Smooth muscle cell (in vitro differentiated cells): ENCODE results near the gene KMT2E. TPM values are rescaled to one million over a fixed set of nuclear protein-coding genes. Genes with fewer than 3 reads are reported as not detected.

Source experiments
- DNase-seq: peaks from one replicate; lab custom pipeline; 2025; ENCODE audit not compliant: unreplicated experiment; lab: John Stamatoyannopoulos, UW
- H2AFZ ChIP-seq: fragments of 200-600 bp; sonication (generic); 2 replicates; pipeline ENCODE4 v1.6.0; 2016; ENCODE audit warnings: antibody characterized with exemption, low read depth, mild to moderate bottlenecking
- H3F3A ChIP-seq: fragments of 200-600 bp; sonication (generic); 2 replicates; pipeline ENCODE4 v1.6.0; 2017; ENCODE audit warnings: antibody characterized with exemption, low read depth
- H3K27ac ChIP-seq: fragments of 200-600 bp; sonication (generic); 2 replicates; pipeline ENCODE4 v1.5.1; 2016; ENCODE audit warnings: low read depth, mild to moderate bottlenecking
- H3K27me3 ChIP-seq: fragments of 200-600 bp; sonication (generic); 2 replicates; pipeline ENCODE4 v1.6.1; 2016; ENCODE audit warnings: low read depth, mild to moderate bottlenecking
- H3K36me3 ChIP-seq: fragments of 200-600 bp; sonication (generic); 2 replicates; pipeline ENCODE4 v1.5.1; 2016; ENCODE audit warnings: low read depth
- H3K4me1 ChIP-seq: fragments of 200-600 bp; sonication (generic); 2 replicates; pipeline ENCODE4 v1.5.1; 2016; ENCODE audit warnings: low read depth
- H3K4me2 ChIP-seq: fragments of 200-600 bp; sonication (generic); 2 replicates; pipeline ENCODE4 v1.6.0; 2016; ENCODE audit warnings: mild to moderate bottlenecking
- H3K4me3 ChIP-seq: fragments of 200-600 bp; sonication (generic); 2 replicates; pipeline ENCODE4 v1.5.1; 2016; ENCODE audit warnings: mild to moderate bottlenecking
- H3K79me2 ChIP-seq: fragments of 200-600 bp; sonication (generic); 2 replicates; pipeline ENCODE4 v1.6.0; 2016; ENCODE audit warnings: low read depth, mild to moderate bottlenecking
- H3K9ac ChIP-seq: fragments of 200-600 bp; sonication (generic); 2 replicates; pipeline ENCODE4 v1.6.0; 2016; ENCODE audit warnings: low read depth
- H3K9me3 ChIP-seq: fragments of 200-600 bp; sonication (generic); replicated peaks from 2 replicates; pipeline ENCODE4 v1.5.1; 2016; ENCODE audit warnings: low read depth
- H4K20me1 ChIP-seq: fragments of 200-600 bp; sonication (generic); 2 replicates; pipeline ENCODE4 v1.6.0; 2016; ENCODE audit warnings: low read depth
- WGBS: methylation state at CpG from one replicate; pipeline ENCODE4 v1.1.7; 2016; ENCODE audit warnings: low lambda C conversion rate; 5-methylcytosine and 5-hydroxymethylcytosine counted together
- polyA plus RNA-seq: library from polyadenylated mRNA; unstranded; fragments of >200 nt; fragmentation: Nextera tagmentation; extraction: Ambion mirVana; gene quantifications from 2 replicates; pipeline ENCODE4 v1.2.1, GENCODE V29; 2016
- total RNA-seq: library from RNA; depleted of rRNA; stranded (reverse); fragments of >200 nt; gene quantifications from 2 replicates; pipeline ENCODE4 v1.2.3, GENCODE V29; 2014
- TF ChIP-seq, protein P1 (sequence below): fragments of 200-600 bp; sonication (generic); IDR thresholded peaks from 2 replicates; pipeline ENCODE4 v1.5.1; 2017; ENCODE audit warnings: borderline replicate concordance, mild to moderate bottlenecking, antibody characterized with exemption; ENCODE audit not compliant: insufficient read depth, poor library complexity, severe bottlenecking

KMT2E gene
- total and polyA plus RNA-seq, 2 experiments from 2014 or later: 64.4 to 88.1 TPM

DNA sequence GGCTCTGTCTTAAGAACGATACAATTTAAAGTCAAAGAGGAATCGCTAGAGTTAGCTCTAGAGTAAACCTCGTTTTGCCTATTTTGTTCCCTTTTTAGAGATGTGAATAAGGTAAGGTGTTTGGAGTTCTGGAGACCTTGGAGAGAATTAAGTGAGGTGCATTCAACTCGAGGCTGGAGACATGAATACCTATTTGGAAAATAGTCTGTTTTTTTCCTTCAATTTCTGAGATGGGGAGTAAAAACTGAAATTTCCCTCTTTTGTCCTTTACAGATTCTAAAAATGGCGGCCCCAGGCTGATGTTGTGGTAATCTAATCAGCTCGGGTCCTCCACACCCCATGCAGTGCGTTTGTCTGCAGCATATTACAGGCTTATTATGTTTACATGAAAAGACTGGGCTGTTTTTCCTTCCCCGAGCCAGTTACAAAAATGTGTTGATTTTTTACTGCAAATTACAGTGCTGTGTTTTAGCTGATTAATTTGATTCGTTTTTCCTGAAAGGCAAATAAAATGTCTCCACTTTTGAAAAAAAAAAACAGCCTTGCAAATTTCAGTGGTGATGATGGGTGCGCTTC is 1.5 kb downstream of the KMT2E start:
- TF ChIP-seq, protein P1, sequence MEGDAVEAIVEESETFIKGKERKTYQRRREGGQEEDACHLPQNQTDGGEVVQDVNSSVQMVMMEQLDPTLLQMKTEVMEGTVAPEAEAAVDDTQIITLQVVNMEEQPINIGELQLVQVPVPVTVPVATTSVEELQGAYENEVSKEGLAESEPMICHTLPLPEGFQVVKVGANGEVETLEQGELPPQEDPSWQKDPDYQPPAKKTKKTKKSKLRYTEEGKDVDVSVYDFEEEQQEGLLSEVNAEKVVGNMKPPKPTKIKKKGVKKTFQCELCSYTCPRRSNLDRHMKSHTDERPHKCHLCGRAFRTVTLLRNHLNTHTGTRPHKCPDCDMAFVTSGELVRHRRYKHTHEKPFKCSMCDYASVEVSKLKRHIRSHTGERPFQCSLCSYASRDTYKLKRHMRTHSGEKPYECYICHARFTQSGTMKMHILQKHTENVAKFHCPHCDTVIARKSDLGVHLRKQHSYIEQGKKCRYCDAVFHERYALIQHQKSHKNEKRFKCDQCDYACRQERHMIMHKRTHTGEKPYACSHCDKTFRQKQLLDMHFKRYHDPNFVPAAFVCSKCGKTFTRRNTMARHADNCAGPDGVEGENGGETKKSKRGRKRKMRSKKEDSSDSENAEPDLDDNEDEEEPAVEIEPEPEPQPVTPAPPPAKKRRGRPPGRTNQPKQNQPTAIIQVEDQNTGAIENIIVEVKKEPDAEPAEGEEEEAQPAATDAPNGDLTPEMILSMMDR: no peak
- H3K4me2 ChIP-seq: peak overlapping the region; percentile 97

DNA sequence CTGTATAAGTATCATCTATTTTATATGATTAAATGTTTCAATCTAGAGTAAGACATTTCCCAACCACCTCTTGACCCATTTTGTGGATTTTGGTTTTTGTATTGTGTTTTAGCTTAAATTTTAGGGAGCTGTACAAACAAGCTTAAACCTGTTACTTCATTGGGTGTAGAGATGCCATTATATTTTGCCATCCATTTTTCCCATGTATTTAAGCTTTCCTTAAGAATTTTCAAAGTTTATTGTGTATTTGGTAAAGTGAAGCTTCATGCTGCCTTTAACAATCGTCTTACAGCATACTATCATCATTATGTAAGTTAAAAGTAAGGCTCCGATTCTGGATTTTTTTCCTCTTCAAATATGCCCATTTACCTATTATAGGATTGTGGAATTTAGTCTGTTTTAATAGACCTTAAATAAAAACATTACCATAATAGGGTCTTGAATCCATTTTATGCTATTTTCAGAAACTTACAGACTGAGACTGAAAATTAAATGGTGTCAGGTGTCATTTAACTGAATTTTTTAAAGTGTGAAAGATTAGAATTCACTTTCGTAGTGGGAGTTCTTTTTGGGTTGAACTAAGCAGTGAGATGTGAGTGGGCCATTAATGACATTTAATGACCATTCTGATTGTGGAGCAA is 2.2 kb downstream of the KMT2E start:
- peak overlapping the region; percentile 98 for H3K4me3 ChIP-seq
- TF ChIP-seq, protein P1: no peak
- H4K20me1 ChIP-seq: peaks cover 59% of the 10 kb centered on the region
- 34% methylated on average over 3 of the region's 3 CpGs for WGBS
- H3K36me3 ChIP-seq: no peaks in the 10 kb centered on the region
- H3K27me3 ChIP-seq: no peaks in the 10 kb centered on the region
- H3K9me3 ChIP-seq: no peaks in the 10 kb centered on the region
- peak overlapping the region; percentile 100 for H3K9ac ChIP-seq
- H3K4me1 ChIP-seq: peaks cover 45% of the 10 kb centered on the region
- peak overlapping the region; percentile 97 for H3K4me2 ChIP-seq
- peak overlapping the region; percentile 100 for H3K27ac ChIP-seq
- H2AFZ ChIP-seq: no peak overlapping the region
- peaks cover 9% of the 10 kb centered on the region for H3F3A ChIP-seq
- peaks cover 72% of the 10 kb centered on the region for H3K79me2 ChIP-seq
- DNase-seq: no peak

More for the DNA sequence above, 1.5 kb downstream of the KMT2E start:
- peak overlapping the region; percentile 98 for H3K4me3 ChIP-seq
- H3K4me1 ChIP-seq: peaks cover 39% of the 10 kb centered on the region
- H3K9ac ChIP-seq: peak overlapping the region; percentile 100
- peaks cover 65% of the 10 kb centered on the region for H3K79me2 ChIP-seq
- no peaks in the 10 kb centered on the region for H3K36me3 ChIP-seq
- peak overlapping the region; percentile 100 for H3K27ac ChIP-seq
- peak overlapping the region; percentile 33 for H2AFZ ChIP-seq
- no peaks in the 10 kb centered on the region for H3K9me3 ChIP-seq
- peaks cover 9% of the 10 kb centered on the region for H3F3A ChIP-seq
- no peaks in the 10 kb centered on the region for H3K27me3 ChIP-seq
- DNase-seq: no peak
- H4K20me1 ChIP-seq: peaks cover 52% of the 10 kb centered on the region
- WGBS: 2% methylated on average over 10 of the region's 10 CpGs

DNA sequence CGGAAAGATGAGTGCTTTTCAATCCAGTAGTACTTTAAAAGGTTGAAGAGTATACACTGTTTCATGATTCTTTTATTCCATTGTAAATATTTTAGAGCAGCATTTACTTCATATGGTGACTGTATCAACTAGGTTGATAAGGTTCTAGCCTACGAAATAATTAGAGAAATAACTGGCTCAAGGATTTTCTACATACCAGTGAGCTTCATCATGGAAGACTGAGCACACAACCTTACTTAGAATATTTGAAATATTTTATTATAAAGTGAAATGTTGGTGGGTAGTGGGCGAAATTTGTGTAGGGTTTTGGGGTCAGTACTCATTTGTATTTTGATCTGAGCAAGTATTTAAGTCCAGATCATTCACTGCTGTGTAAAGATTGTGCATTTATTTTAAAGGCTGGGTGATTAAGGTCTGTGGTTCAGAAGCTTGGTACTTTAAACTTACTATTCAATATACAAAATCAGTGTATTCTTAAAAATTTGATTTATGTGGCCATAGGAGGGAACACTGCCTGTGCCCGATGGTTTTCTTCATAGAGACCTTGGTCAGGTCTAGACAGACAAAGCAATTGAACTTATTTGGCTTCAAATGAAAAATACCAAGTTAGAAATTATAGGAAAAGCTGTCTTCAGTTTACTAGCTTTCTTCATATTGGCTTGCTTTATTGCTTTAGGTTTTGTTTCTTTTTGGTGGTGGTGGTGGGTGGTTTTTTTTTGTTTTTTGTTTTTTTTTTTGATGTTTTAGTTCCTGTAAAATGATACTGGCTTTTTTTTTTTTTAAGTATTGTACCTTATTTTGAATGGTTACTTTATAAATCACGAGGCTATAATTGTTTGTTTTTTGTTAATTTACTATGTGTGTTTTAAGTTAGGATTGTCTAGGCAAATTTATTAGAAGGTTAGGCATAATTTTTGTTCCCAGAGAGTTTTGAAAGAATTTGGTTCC is 3.0 kb downstream of the KMT2E start:
- no peak overlapping the region for H2AFZ ChIP-seq
- peak overlapping the region; percentile 97 for H3K4me2 ChIP-seq
- peak overlapping the region; percentile 100 for H3K27ac ChIP-seq
- peaks cover 14% of the 10 kb centered on the region for H3F3A ChIP-seq
- DNase-seq: no peak
- H3K9ac ChIP-seq: peak overlapping the region; percentile 100
- WGBS: 36% methylated on average over 5 of the region's 5 CpGs
- peaks cover 64% of the 10 kb centered on the region for H4K20me1 ChIP-seq
- no peaks in the 10 kb centered on the region for H3K9me3 ChIP-seq
- peak overlapping the region; percentile 98 for H3K4me3 ChIP-seq
- H3K36me3 ChIP-seq: no peaks in the 10 kb centered on the region
- H3K4me1 ChIP-seq: peaks cover 52% of the 10 kb centered on the region
- H3K79me2 ChIP-seq: peaks cover 80% of the 10 kb centered on the region
- no peaks in the 10 kb centered on the region for H3K27me3 ChIP-seq
- TF ChIP-seq, protein P1: no peak
